Posterior cingulate gyrus (tissue), 11 donors: ENCODE data around the gene MALL.
"Not testable (repeated sequence)": the region's sequence is repeated elsewhere in the genome, so short reads cannot be mapped to it uniquely, and the experiment has no call there.

Experiments
- DNase-seq, 10 donors: peaks; one replicate each; pipeline versions ENCODE4 v3.0.0 to v3.0.0-alpha.2; 2020 to 2021; ENCODE audit warnings: mixed read lengths in 3 of 10
- intact Hi-C: fragments of 100-400 bp; cut with DNase I; formaldehyde crosslinking; loops from one replicate; pipeline ENCODE4 v1.15.1; 2023

The MALL gene

DNA sequence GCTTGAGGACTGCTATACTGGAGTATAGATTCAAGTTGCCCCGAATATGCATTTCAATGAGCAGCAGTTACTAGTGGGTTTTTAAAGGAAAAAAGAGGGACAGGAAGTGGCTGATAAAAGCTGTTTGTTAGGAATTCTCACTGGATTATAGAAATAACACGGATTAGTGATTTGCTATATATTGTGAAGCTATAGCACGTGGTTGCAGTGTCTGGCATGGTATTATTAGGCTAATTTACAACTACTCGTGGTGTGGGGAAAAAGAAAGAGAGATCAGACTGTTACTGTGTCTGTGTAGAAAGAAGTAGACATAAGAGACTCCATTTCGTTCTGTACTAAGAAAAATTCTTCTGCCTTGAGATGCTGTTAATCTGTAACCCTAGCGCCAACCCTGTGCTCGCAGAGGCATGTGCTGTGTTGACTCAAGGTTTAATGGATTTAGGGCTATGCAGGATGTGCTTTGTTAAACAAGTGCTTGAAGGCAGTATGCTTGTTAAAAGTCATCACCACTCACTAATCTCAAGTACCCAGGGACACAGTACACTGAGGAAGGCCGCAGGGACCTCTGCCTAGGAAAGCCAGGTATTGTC is 59.7 kb downstream of the MALL start:
- intact Hi-C loops, DNase-seq: not testable (repeated sequence)

DNA sequence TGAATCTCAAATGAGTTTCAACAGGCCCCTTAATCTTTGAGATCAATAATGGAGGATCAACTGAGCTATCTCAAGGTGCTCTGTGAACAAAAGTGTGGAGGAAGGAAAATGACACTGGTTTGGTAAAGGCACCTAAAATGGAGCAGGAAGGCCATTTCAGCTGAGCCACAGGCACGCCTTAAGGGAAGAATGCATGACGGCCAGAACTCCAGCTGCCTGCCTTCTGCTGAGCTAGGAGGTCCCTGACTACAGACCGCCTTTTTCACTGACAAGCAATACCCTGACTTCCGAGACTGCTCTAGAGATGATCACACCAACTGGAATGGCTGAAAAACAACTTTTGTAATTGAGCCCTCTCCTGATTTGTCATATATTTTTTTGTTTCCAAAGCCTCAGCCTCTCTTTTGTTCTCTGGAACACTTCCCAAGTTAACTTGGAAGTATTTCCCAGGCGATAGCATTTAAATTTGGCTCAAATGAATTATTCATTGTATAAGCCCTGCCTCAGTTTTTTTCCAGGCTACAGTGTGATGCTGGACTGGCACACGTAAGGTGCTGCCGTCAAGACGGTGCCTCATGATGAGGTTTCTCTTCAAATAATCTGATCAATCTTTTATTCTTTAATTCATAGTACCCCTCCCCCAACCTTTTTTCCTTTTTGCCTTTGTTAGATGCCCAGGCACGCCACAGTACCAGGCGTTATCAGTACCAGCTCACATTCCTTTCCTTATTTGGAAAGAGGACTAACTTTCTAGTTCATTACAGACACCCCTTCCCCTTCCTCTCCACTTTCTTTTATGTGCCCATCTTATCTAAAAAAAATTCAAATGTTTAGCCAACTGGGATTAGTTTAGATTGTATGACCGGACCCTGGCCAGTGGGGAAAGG is 60.9 kb downstream of the MALL start:
- peak in 7 of 10 donors; percentile 10 to 86 (median 23) for DNase-seq
- intact Hi-C loops: not testable (repeated sequence)

GRCh38 chr2:110053688-110054087 is 61.9 kb downstream of the MALL start:
- DNase-seq, intact Hi-C loops: not testable (repeated sequence)

DNA sequence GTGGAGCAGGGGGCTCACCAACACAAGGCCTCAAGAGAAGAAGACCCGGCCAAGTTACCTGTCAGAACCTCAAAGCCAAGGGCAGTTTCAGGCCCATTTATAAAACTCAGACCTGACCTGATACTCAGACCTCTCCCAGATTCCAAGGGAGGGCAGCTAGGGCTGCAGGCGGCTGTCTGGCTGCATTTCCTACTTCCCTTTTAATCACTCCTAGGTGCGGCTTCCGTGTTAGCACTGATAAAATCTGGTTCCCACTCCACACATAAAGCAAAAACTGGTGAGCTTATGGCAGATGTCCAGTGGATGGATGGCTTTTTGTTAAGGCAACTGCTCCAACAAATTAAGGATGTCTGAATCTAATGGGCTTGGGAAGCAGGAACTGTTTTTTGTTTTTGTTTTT is 63.5 kb downstream of the MALL start:
- intact Hi-C loops, DNase-seq: not testable (repeated sequence)

DNA sequence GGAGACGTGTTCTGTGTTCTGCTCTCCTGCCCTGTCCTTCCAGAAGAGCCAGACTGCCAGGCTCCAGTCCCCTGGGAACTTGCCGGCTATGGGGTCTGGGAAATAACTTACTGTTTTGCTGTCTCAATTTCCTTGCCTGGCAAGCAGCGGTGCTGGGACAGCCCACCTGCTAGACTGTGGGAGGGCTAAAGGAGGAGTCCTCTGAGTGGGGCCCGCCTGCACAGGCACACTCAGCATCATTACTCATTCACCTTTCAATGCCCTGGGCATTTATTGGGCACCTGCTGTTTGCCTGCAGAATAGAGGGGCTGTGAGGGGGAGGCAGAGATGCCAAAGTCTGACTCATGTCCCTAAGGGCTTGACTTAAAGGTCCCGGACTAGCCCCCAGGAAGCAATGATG is 65.4 kb downstream of the MALL start:
- intact Hi-C loops, DNase-seq: not testable (repeated sequence)

GRCh38 chr2:110049769-110050168 is 65.9 kb downstream of the MALL start:
- intact Hi-C loops: not testable (repeated sequence)
- DNase-seq: peak in 2 of 10 donors; percentile 17 to 38

DNA sequence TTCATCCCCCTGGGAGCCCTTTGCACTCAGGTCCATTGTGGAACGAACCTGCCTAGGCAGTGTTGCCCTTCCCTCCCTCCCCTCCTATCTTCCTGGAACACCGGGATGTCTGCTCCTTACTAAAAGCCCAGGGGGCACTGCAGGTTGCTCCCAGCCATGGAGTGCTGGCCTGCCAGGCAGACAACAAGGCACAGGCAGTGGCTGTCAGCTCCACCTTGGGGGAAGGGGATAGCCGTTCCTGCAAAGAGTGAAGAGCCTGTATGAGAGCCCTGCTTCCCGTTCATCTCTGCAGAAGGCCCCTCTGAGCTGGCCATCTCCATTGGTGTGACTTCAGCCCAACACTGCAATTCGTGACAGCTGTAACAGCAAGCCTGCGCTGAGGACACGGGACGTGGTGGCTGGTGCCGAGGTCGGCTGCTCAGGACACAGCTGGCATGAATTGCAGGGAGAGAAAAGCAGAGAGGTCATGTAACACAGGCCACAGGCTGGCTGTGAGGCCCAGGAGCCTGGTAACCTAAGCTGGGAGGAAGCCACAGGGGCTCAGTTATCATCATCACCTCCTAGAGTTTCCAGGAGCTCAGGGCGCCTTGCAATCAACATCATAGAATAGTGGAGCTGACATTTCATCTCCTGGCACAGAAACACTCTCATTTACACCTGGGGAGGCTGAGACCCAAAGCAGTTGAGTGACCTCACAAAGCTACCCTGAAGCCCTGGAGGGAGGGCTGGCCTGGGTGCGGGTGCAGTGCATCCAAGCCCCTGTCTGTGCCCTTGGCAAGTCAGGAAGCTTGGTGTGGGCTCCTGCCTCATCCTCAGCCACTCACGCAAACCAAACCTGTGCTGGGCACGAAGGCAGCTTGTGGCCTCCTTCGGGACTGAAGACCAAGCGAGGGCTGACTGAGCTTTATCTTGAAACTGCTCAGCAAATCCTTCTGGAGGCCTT is 67.1 kb downstream of the MALL start:
- DNase-seq: peak in 3 of 10 donors; percentile 56 to 80 (median 62)

GRCh38 chr2:110047225-110047624 is 68.4 kb downstream of the MALL start:
- intact Hi-C loops, DNase-seq: not testable (repeated sequence)

More for the DNA sequence above, 67.1 kb downstream of the MALL start:
- intact Hi-C loops: not testable (repeated sequence)

GRCh38 chr2:110041941-110042660 is 73.5 kb downstream of the MALL start:
- intact Hi-C loops: not testable (repeated sequence)
- DNase-seq: peak in 2 of 10 donors; percentile 14 to 31

GRCh38 chr2:110037336-110037735 is 78.3 kb downstream of the MALL start:
- intact Hi-C loops, DNase-seq: not testable (repeated sequence)

- intact Hi-C loops: not testable (repeated sequence)
These were observed 80.2 kb downstream of the MALL start for GRCh38 chr2:110035384-110035783.

DNA sequence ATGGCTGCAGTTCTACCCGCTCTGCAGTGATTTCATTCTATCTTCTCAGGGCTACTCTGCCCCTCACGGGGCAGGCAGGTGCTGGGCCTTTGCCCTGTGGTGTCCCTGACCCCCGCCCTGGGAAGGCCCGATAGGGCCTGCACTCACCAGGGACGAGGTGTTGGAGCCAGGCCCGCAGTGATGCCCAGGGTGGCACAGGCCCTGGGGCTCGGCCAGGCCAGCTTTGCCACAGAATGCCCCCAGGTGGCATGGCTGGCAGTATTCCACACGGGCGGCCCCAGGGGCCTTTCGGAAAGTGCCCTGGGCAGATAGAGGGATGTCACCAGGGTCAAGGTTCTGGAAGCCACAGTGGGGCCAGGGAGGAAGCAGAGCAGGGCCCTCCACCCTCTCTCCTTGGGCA is 80.7 kb downstream of the MALL start:
- peak in 3 of 10 donors; percentile 9 to 45 (median 37) for DNase-seq
- intact Hi-C loops: not testable (repeated sequence)

More at GRCh38 chr2:110035384-110035783, 80.2 kb downstream of the MALL start:
- DNase-seq: not testable (repeated sequence)
